ENCODE measurements around the gene TAPBP. TPM values are rescaled to one million over a fixed set of nuclear protein-coding genes. Genes with fewer than 3 reads are reported as not detected.

Gene TAPBP
- total and polyA plus RNA-seq, 9 of the 15 experiments (the other 6 are each of a cell fraction or from before 2014, with no cell fraction given), result 5.6 to 74.0 (median 22.3) TPM

DNA sequence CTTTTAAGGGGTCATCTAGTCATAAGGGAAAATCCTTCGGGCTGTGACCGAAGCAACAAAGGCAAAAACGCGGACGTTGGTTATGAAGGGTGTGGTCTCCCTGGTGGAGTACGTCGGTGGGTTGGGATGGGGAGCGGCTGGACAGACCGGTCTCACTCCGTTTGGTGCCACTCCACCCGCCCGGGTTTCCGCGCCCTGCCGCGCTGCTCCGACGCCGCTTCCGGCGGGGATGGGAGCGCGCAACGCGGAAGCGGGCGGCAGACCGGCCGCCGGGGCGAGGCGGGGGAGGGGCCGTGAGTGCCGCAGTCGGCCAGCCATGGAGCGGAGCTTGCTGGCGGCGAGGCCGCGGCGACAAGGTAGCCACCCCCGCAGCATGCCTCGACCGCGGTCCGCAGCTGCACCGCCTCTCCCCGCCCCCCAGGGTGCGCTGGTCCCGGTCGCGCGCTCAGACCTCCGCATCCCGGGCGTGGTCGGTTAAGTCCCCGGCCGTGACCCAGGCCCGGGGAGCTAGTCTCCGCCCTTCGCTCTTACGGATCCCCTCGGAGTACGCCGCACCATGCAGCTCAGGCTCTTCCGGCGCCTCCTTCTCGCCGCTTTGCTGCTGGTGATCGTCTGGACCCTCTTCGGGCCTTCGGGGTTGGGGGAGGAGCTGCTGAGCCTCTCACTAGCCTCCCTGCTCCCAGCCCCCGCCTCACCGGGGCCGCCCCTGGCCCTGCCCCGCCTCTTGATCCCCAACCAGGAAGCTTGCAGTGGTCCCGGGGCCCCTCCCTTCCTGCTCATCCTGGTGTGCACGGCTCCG, 36.8 kb downstream of the TAPBP start, which contains the start of gene B3GALT4 (continued):
- TF ChIP-seq, protein P1, sequence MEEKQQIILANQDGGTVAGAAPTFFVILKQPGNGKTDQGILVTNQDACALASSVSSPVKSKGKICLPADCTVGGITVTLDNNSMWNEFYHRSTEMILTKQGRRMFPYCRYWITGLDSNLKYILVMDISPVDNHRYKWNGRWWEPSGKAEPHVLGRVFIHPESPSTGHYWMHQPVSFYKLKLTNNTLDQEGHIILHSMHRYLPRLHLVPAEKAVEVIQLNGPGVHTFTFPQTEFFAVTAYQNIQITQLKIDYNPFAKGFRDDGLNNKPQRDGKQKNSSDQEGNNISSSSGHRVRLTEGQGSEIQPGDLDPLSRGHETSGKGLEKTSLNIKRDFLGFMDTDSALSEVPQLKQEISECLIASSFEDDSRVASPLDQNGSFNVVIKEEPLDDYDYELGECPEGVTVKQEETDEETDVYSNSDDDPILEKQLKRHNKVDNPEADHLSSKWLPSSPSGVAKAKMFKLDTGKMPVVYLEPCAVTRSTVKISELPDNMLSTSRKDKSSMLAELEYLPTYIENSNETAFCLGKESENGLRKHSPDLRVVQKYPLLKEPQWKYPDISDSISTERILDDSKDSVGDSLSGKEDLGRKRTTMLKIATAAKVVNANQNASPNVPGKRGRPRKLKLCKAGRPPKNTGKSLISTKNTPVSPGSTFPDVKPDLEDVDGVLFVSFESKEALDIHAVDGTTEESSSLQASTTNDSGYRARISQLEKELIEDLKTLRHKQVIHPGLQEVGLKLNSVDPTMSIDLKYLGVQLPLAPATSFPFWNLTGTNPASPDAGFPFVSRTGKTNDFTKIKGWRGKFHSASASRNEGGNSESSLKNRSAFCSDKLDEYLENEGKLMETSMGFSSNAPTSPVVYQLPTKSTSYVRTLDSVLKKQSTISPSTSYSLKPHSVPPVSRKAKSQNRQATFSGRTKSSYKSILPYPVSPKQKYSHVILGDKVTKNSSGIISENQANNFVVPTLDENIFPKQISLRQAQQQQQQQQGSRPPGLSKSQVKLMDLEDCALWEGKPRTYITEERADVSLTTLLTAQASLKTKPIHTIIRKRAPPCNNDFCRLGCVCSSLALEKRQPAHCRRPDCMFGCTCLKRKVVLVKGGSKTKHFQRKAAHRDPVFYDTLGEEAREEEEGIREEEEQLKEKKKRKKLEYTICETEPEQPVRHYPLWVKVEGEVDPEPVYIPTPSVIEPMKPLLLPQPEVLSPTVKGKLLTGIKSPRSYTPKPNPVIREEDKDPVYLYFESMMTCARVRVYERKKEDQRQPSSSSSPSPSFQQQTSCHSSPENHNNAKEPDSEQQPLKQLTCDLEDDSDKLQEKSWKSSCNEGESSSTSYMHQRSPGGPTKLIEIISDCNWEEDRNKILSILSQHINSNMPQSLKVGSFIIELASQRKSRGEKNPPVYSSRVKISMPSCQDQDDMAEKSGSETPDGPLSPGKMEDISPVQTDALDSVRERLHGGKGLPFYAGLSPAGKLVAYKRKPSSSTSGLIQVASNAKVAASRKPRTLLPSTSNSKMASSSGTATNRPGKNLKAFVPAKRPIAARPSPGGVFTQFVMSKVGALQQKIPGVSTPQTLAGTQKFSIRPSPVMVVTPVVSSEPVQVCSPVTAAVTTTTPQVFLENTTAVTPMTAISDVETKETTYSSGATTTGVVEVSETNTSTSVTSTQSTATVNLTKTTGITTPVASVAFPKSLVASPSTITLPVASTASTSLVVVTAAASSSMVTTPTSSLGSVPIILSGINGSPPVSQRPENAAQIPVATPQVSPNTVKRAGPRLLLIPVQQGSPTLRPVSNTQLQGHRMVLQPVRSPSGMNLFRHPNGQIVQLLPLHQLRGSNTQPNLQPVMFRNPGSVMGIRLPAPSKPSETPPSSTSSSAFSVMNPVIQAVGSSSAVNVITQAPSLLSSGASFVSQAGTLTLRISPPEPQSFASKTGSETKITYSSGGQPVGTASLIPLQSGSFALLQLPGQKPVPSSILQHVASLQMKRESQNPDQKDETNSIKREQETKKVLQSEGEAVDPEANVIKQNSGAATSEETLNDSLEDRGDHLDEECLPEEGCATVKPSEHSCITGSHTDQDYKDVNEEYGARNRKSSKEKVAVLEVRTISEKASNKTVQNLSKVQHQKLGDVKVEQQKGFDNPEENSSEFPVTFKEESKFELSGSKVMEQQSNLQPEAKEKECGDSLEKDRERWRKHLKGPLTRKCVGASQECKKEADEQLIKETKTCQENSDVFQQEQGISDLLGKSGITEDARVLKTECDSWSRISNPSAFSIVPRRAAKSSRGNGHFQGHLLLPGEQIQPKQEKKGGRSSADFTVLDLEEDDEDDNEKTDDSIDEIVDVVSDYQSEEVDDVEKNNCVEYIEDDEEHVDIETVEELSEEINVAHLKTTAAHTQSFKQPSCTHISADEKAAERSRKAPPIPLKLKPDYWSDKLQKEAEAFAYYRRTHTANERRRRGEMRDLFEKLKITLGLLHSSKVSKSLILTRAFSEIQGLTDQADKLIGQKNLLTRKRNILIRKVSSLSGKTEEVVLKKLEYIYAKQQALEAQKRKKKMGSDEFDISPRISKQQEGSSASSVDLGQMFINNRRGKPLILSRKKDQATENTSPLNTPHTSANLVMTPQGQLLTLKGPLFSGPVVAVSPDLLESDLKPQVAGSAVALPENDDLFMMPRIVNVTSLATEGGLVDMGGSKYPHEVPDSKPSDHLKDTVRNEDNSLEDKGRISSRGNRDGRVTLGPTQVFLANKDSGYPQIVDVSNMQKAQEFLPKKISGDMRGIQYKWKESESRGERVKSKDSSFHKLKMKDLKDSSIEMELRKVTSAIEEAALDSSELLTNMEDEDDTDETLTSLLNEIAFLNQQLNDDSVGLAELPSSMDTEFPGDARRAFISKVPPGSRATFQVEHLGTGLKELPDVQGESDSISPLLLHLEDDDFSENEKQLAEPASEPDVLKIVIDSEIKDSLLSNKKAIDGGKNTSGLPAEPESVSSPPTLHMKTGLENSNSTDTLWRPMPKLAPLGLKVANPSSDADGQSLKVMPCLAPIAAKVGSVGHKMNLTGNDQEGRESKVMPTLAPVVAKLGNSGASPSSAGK (IDR thresholded peaks at IDR 0.05), result no peak
- TF ChIP-seq NCOA4 (IDR thresholded peaks at IDR 0.05; ENCODE audit: partially characterized antibody) (no peak), ZNF589 (CRISPR knock-in tag; IDR thresholded peaks at IDR 0.05; ENCODE audit: low read depth) (no peak), ZNF507 (tag; conservative IDR thresholded peaks at IDR 0.05) (no peak), KLF13 (tag; IDR thresholded peaks at IDR 0.05; ENCODE audit: borderline replicate concordance, low read depth) (peak; percentile 84; the same call in 1 of the 2 replicates), TFAM (CRISPR knock-in tag; conservative IDR thresholded peaks at IDR 0.05) (no peak), CBFA2T2 (conservative IDR thresholded peaks at IDR 0.05) (no peak), KLF10 (CRISPR knock-in tag; IDR thresholded peaks at IDR 0.05) (0 out of 2 replicates have a peak, but pooled peaks have one; percentile 37), ELF2 (CRISPR knock-in tag; IDR thresholded peaks at IDR 0.05) (peak; percentile 94), EWSR1 (IDR thresholded peaks at IDR 0.05; ENCODE audit: borderline replicate concordance, low read depth, partially characterized antibody) (no peak)
- TF ChIP-seq, protein P2, sequence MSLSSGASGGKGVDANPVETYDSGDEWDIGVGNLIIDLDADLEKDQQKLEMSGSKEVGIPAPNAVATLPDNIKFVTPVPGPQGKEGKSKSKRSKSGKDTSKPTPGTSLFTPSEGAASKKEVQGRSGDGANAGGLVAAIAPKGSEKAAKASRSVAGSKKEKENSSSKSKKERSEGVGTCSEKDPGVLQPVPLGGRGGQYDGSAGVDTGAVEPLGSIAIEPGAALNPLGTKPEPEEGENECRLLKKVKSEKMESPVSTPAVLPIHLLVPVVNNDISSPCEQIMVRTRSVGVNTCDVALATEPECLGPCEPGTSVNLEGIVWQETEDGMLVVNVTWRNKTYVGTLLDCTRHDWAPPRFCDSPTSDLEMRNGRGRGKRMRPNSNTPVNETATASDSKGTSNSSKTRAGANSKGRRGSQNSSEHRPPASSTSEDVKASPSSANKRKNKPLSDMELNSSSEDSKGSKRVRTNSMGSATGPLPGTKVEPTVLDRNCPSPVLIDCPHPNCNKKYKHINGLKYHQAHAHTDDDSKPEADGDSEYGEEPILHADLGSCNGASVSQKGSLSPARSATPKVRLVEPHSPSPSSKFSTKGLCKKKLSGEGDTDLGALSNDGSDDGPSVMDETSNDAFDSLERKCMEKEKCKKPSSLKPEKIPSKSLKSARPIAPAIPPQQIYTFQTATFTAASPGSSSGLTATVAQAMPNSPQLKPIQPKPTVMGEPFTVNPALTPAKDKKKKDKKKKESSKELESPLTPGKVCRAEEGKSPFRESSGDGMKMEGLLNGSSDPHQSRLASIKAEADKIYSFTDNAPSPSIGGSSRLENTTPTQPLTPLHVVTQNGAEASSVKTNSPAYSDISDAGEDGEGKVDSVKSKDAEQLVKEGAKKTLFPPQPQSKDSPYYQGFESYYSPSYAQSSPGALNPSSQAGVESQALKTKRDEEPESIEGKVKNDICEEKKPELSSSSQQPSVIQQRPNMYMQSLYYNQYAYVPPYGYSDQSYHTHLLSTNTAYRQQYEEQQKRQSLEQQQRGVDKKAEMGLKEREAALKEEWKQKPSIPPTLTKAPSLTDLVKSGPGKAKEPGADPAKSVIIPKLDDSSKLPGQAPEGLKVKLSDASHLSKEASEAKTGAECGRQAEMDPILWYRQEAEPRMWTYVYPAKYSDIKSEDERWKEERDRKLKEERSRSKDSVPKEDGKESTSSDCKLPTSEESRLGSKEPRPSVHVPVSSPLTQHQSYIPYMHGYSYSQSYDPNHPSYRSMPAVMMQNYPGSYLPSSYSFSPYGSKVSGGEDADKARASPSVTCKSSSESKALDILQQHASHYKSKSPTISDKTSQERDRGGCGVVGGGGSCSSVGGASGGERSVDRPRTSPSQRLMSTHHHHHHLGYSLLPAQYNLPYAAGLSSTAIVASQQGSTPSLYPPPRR (CRISPR knock-in tag; IDR thresholded peaks at IDR 0.05; ENCODE audit: borderline replicate concordance), result peak; percentile 93; the same call in 1 of the 2 replicates

All from K562 (cell line).